Sigmoid colon (tissue), 4 donors: ENCODE measurements around the gene ATP4B.

ENCODE experiments used
- CTCF ChIP-seq, 4 experiments: fragments of 450-650 bp in 3 of 4; fragments of 200-600 bp in 1 of 4; IDR thresholded peaks; one replicate each; pipeline ENCODE4 v1.5.1; 2016 to 2019; ENCODE audit warnings: antibody characterized with exemption in 4 of 4, mild to moderate bottlenecking in 3 of 4, moderate library complexity in 2 of 4
- EP300 ChIP-seq, 4 donors: sonication (generic); formaldehyde crosslinking; IDR thresholded peaks; one replicate each; pipeline ENCODE4 v1.6.1; 2017; ENCODE audit warnings: antibody characterized with exemption in 4 of 4
- POLR2A ChIP-seq, 2 donors: fragments of 450-650 bp; IDR thresholded peaks; one replicate each; pipeline ENCODE4 v1.6.1; 2016; ENCODE audit warnings: antibody characterized with exemption in 2 of 2, mild to moderate bottlenecking in 2 of 2, moderate library complexity in 2 of 2

DNA sequence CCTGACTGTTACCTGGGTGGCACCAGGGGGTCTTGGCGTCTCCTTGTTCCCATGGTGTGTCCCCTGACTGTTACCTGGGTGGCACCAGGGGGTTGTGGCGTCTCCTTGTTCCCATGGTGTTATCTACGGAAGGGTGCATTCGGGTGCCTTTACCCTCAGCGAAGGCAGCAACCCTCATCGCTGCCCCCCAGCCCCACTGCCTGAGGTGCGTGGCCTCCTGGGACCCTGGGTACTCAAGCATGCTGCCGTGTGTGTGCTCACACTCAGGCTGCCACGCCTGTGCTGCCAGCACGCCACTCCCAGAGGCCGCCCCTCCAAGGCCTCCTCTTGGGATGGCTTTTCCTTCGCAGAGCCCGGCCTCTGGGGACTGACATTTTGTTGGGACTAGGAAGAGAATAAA, 48.4 kb downstream of the ATP4B start:
- TF ChIP-seq CTCF (IDR thresholded peaks at IDR 0.05) (no peak), POLR2A (IDR thresholded peaks at IDR 0.05) (no peak), EP300 (IDR thresholded peaks at IDR 0.05) (no peak)
